Ecto neural progenitor cell (in vitro differentiated cells): ENCODE results near the gene ANO3.
"Not testable (repeated sequence)": the region's sequence is repeated elsewhere in the genome, so short reads cannot be mapped to it uniquely, and the experiment has no call there.

Source experiments
- DNase-seq: peaks from one replicate; pipeline ENCODE4 v3.0.0-alpha.2; 2018; ENCODE audit warnings: low spot score

Gene ANO3

DNA sequence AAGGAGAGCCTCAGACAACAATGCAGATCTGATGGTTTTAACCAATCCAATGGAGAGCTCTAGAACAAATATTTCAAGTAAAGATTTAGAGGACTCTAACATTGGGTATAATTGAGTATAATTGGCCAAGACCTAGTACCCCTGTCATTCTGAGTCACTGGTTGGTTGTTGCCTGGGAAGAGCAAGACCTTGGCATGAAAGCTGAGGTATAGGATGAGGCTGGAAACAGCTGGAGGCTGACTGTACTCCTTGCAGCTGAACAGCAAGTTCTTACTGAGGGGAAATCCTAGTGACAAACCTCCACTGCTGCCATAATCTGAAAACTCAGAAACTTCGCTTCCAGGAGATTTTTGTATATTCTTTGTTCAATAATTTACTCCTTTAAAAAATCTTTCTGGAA, 294.4 kb downstream of the ANO3 start:
- no peak for DNase-seq

DNA sequence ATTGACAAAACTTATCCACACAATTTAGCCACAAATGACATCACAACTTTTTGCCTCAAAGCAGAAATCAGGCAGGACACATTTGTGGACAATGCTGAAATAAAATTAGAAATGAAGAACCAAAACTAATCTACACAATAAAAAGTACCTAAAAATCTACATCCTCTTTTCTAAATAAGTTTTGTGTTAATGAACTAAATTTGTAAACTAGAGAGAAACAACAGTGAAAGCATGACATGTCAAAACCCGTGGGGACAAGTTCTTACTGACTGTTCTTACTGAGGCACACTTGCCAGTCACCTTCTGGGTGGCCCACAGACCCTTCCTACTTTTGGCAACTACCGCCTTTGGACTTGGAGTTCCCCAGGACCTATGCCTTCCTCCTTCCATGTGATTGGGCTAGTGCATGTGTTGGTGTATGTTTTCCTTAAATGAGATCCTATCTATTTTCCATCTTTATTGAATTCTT, 300.8 kb downstream of the ANO3 start:
- DNase-seq: no peak

DNA sequence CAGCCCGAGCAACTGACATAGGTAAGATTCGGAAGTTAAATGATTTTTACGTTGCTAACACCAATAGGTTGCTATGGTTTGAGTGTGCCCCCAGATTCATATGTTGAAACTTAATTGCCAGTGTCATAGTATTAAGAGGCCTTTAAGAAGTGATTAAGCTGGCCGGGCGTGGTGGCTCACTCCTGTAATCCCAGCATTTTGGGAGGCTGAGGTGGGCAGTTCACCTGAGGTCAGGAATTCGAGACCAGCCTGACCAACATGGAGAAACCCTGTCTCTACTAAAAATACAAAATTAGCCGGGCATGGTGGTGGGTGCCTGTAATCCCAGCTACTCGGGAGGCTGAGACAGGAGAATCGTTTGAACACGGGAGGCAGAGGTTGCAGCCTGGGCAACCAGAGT, 311.4 kb downstream of the ANO3 start:
- not testable (repeated sequence) for DNase-seq

DNA sequence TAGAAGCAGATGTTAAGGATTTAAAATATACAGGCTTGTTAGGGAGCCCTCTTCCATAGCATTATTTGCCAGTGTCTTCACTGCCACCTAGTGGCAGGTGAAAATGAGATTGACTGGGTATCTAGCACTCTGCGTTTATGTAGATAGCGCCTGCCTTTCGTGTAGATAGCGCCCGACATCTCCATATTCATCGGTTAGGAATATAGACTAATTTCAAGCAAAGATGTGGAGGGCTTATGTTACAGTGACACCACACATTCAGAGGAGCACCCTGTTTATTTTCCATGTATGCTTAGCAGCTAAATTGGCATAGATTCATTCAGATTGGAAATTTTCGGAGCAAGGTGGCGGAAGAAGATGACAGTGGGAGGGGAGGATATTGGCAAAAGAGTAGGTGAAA, 318.0 kb downstream of the ANO3 start:
- DNase-seq: peak; percentile 59

DNA sequence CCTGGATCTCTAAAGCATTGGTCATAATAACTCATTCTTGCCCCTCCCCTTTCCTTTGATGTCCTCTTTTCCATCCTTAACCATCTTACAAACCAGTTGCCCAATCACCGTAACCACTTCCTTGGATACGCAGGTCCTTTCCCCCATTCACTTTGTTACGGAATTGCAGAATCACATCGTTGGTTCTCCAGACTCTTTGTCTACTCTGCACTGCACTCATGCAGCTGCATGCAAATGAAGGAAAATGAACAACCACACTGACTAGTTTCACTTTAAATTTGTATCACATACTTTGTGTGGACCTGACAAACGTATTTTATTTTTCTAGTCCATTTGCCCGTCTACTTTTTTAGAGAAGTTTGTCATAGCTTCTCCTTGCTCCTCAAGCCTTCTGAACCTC, 320.0 kb downstream of the ANO3 start:
- no peak for DNase-seq

DNA sequence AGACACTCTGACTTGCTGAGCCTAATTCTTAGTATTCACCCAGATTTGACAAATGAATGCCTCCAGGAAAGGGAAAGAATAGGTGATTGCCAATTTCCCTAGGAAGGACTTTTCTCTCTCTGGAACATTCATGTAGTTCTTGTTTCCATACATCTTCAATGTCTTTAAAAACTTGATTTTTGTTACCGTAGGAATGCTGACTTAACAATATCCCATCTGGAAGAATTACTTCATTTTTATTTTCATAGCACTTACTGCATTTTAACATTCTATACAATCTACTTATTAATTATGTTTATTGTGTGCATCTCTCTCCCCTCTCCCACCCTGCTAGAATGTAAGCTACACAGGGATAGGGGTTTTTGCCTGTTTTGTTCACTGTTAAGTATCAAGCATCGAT, 323.4 kb downstream of the ANO3 start:
- DNase-seq: no peak

DNA sequence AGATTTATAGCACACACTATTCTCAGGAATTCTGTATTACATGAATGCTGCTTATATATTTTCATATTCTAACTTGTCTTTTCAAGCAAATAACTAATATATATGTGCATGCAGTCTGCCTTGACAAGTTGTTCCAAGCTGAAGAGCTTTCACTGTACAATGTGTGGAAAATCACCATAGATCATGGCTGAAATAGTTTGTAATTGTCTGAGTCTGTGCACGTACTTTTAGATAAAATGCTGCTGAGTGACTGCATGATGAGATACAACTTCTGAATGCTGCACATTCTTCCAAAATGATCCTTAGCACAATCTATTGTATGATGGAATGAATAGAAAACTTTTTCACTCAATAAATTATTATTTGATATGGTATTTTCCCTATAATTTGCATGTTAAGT, 331.0 kb downstream of the ANO3 start:
- DNase-seq: no peak

DNA sequence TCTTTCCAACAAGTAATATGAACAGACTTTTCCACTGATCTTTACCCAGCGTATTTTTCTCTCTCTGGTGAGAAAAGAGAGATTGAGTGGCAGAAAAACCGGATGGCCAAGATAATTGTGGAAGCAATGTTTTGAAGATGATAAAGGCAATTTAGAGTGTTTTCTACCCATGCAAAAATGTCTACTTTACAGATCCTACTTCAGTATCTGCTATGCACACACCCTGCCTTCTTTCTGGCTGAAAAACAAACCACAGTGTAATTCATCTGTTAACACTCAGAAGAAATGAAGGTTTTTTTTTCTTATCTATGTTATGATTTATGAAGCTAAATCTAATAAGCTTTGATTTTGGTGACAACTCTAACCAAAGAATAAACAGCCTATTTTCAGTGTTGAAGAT, 333.1 kb downstream of the ANO3 start:
- no peak for DNase-seq

DNA sequence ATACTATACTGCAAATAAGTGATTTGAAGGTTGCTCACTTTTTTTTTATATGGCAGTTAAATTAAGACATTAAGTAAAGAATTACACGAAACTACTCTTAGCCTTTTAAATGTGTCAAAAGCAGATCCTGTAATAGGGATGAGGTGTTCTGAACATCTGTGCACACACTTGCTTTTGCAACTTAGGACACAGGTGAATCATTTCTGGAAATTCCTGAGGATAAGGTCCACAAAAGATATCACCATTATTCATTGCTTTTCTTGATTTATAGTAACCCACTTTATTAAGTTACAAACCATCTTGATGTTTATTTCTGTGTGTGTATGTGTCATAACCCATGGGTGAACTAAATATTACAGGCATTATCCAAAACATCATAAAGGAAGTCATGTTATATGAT, 334.0 kb downstream of the ANO3 start:
- DNase-seq: no peak

DNA sequence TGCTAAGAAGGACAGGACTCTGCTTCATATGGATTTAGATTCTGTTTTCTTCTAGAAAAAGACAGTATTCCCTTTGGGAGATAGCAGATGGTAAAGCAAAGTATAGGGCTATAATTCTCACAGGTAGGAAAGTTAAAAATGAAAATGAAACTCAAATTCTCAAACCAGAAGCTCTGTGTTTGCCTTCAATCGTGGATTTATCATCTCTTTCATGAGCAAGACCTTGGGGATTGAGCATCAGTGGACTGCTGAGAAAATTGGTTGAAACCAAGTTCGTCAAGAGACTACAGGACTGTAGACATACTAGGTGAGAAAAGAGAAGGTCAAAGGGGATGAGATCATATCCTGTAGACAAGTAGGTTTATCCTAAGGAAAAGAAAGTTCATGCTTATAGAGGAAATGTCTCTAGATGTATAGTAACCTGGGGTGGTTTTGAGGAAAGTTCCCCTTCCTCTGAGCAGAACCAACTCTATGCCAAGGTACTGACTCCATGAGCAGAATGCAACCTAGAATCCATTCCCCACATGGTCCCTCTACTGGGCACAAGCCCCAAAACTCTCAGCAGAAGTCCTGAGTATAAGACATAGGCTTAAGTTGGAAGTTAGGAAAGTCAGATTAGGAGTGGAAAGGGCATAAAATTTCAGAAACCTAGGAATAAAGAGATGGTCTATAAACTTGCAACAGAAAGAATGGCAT, 343.5 kb downstream of the ANO3 start:
- no peak for DNase-seq

DNA sequence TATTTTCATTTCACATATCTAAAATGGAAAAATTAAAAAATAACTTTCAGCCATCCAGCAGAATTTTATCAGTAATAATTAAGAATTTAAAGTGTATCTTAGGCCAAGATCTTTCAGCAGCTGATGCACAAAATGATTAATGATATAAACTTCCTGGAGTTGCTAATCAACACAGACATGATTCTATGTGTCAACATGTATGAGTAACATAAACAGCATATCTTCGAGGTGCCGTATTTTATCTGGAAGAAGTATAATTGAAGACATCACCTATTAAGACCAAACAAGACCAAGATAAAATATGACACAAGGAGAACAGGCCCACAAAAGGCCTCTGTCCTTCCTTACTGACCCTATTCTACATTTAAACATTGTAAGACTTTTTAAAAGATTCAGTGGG, 344.7 kb downstream of the ANO3 start:
- DNase-seq: no peak

DNA sequence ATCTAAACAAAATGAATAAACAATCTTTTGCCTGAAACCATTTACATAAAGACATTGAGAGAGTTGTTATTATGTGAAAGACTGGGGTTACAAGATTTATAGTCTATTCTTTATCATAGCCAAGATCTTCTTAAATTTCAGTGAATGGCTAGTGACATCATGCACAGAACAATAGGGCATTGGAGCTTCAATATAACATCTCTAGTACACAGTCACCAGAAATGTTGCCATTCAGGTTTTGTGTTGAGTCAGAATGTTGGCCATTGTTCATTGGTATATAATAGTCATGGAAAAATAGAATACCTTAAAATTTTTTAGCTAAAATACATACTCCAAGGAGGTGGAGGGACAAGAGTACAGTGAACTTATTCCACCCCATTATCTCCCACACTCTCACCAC, 345.6 kb downstream of the ANO3 start:
- no peak for DNase-seq

DNA sequence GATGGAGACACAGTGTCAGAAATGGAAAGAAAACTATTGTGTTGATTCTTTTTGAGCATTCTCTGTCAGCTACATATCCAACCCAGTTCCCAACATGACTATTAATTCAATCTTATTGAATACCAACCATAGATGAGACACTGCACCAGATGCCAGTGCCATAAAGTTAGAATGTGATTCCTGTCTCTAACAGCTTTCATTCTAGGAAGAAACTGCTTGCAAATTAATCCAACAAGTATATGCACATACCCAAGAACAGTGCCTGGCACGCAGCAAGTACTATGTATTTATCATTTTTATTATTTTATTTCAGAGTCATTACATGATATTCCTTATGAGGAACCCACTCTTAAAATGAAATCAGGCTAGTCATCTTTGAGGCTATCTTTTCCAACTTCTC, 355.4 kb downstream of the ANO3 start:
- DNase-seq: no peak

DNA sequence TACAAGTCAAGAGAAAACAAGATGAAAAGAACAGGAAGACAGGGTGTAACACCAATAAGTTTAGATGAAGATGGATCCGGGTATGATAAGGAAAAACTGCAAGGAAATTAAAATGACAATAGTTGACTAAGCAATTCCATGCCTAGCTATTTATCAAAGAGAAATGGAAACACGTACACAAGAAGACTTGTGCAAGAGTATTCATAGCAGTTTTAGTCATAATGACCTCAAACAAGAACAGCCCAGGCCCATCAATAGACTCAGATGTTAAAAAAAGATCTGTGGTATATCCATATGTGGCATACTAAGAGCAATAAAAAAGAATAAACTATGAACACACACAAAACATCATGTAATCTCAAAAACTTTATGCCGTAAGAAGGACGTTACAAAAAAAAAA, 356.8 kb downstream of the ANO3 start:
- DNase-seq: no peak

DNA sequence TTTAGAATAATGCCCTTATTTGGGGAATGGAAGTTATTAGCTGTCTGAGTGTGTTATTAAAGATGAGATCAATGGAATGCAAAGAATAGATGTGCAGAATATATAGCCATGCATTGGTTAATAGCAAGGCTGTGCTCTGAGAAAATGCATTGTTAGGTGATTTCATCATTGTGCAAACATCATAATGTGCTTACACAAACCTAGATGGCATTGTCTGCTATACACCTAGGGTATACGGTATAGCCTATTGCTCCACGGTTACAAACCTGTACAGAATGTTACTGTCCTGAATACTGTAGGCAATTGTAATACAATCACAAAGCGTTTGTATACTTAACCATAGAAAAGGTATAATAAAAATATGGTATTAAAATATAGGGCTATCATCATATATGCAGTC, 364.4 kb downstream of the ANO3 start:
- DNase-seq: no peak

DNA sequence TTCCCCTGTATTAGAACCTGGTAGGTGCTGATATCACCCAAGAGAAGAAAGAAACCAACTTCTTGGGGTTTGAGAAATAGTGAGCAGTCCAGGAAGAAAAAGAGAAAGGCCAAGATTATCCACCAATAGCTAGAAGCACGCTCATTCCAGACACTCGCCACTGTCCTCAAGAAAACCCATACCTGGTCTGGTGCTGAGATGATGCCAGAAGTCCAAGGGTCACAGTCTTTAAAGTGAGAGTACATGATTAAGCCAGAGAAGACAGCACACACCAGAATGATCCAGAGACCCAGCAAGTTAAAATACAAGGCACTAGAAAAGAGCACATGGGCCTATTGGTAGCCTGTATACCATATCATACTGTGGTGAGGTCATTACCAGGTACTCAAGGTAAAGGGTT, 366.3 kb downstream of the ANO3 start:
- no peak for DNase-seq

DNA sequence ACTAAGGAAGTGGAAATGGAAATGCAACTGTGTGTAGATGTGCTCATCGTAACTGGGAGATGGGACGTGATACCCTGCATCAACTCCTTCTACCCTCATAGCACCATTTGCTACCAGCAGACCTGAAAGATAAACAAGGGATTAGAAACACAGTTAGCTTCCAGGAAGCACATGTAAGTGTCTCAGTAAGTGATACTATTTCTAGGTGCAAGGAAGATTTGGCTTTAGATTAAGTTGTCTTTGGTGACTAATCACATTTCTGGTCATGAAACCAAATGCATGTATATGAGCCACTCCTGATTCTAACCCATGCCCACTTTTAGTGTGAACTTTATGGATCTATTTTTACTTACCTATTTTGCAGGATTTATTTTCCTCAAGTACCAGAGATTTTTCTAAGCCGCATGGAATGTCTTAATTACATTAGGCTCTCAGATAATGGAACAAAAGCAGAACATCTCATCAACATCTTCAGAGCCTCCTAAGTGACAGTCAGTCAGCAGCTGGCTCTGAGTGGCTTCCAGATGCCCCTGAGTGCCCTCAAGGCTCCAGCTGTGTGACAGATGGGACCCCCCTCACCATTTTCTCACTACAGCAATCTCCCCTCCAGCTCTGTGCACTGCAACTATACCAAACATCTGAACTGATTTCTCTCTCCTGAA, 368.8 kb downstream of the ANO3 start:
- no peak for DNase-seq

DNA sequence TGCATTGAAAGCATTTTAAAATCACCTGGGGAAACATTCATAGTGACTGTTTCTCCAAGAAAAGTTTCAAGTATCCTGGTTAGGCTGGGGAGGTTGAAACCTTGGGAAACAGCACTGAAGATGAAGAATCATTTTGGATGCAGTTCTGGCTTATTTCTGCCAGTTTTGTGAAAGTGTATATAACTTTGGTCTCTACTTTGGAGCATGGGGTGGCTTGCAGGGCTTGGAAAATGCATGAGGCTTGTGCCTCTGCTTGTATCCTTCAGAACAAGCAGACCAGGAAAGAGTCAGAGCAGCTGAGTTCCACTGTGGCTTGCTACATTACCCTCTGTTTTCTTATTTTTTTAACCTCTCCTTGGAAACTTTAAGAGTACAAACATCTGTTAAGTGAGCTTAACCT, 370.5 kb downstream of the ANO3 start:
- DNase-seq: no peak

DNA sequence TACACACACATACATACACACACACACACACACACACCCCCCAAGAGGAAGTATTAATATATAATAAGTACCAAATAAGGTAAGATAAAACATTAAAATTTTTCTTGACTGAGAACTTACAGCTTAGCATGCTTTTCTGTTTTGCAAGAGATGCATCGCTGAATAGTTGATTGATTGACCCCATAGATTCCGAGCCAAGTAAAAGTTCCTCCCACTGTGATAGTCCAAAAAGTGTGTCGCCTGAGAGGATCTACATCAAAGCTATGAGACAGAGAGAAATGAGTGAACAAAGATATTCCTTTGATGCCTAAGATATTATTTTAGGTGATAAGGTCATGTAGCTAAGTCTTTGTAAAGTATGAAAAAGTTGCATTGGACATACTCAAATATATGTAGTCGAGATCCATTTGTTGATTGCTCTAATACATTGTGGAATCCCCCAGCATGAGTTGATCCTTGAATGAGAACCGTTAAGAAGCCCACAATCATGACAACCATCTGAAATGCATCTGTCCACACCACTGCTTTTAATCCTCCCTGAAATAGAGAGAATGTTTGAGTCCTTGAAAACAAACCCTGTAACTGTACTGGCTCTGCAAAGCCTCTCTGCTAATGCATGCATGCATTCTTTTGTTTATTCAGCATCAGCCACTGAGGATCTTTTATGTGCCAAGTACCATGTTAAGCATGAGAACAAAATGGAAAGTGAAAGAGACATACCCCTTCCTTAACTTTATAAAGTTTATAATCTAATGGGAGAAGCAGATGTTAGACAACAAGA, 371.7 kb downstream of the ANO3 start:
- no peak for DNase-seq

DNA sequence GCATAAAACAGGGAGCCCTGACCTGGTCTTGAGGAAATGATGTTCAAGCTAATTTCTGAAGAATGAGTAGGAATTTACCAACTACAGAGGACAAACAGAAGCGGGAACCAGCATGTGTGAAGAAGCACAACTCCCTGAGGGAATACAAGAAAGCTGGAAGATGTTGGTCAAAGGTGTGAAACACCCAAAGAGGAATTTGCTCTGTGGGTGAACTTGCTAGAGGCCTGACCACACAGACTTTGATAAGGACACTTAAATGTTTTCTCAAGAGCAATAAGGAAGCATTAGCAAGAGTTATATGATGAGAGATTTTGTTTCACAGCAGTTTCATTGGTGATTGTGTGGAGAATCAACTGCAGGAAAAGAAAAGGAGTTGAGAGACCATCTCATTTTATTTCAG, 372.3 kb downstream of the ANO3 start:
- DNase-seq: no peak

DNA sequence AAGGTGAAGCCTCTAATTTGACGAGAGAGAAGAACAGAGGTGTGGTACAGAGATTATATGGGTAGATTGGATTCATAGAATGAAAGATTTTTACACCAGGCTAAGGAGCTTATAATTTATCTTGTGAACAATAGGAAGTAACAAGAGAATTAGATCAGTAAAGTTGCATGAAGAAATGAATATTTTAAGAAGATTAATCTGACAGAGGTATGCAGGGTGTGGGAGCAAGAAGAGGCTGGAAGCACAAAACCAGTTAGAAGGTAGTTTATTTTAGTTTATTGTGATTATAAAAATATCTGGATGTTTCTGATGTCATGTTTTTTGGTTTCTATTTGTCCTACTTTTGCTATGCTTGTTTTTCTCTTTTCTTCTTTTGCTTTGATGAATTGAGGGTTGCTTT, 374.3 kb downstream of the ANO3 start:
- no peak for DNase-seq

DNA sequence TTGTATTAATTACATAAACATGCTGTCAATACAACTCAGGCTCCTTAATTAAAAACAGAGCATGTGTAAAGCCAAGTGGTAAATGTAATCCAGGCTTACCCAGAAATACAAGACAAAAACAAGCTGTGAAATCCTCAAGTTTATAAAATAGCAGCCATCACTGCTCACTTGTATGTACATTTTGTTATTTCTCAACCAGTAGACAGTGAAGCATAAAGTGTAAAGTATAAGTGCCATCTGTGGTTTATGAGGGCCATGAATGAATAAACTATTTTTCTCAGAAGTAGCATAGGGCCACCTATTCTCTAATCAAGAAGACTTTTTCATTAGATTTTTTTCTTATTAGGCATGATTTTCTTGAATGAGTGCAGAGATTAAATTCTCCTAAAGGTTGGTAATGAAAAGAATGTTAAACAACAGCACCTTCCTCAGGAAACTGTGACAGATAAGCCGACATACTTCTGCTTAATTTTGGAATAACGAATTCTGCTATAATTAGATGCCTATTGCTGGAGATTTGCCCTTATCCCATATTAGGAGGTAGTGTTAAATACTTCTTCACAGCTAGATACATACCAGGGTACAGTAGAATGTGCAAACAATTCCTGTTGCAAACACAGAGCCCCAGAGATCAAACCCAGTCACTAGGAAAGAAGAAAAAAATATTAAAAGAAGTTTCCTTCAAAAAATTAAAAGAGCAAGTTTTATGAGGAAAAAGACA, 377.0 kb downstream of the ANO3 start:
- DNase-seq: no peak

DNA sequence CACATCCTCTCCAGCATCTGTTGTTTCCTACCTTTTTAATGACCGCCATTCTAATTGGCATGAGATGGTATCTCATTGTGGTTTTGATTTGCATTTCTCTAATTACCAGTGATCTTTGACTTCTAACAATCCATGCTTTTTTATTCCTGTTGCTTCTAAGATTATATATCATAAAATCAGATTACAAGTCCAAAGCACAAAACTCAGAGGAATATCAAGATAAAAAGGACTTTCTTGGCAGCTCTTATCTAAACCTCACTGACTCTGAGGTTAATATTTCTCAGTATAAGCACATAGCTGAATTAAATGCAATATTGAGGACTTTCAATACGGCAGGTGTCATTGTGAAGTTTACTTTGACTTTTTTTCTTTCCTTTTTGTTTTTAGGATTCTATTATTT, 378.6 kb downstream of the ANO3 start:
- DNase-seq: no peak
